ENCODE data around the gene SYNPO2.
A peak's percentile ranks its signal among the peaks of the same experiment; 100 is the strongest.
"Not testable (repeated sequence)": the region's sequence is repeated elsewhere in the genome, so short reads cannot be mapped to it uniquely, and the experiment has no call there.

Gene SYNPO2

DNA sequence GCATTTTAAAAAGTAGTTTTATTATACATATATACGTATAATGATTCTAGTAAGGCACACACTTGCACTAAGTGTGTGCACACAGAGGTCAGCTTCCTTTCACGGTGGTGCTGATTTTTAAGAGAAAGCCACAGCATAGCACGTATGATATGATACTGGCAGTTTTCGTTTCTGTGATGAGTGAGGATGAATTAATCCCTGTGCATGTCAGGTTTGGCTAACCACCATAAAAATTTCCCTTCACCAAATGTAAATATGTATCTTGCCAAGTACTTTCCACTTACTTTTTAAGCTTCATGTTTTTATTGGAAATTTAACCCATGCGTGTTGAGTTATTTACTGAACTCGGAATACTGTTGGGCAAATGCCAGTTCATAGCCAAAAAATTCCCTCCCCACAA, 84.6 kb downstream of the SYNPO2 start:
- Mint-ChIP-seq H3K9me3 (no peaks in the 10 kb centered on the region), H3K27ac (no peak overlapping the region), H3K36me3 (ENCODE audit: low read depth) (no peaks in the 10 kb centered on the region), H3K4me3 (no peak overlapping the region), H3K4me1 (peaks cover 8% of the 10 kb centered on the region), H3K27me3 (ENCODE audit: low read depth, poor library complexity) (no peaks in the 10 kb centered on the region)
- no peak for DNase-seq
- TF ChIP-seq, protein P1, sequence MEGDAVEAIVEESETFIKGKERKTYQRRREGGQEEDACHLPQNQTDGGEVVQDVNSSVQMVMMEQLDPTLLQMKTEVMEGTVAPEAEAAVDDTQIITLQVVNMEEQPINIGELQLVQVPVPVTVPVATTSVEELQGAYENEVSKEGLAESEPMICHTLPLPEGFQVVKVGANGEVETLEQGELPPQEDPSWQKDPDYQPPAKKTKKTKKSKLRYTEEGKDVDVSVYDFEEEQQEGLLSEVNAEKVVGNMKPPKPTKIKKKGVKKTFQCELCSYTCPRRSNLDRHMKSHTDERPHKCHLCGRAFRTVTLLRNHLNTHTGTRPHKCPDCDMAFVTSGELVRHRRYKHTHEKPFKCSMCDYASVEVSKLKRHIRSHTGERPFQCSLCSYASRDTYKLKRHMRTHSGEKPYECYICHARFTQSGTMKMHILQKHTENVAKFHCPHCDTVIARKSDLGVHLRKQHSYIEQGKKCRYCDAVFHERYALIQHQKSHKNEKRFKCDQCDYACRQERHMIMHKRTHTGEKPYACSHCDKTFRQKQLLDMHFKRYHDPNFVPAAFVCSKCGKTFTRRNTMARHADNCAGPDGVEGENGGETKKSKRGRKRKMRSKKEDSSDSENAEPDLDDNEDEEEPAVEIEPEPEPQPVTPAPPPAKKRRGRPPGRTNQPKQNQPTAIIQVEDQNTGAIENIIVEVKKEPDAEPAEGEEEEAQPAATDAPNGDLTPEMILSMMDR (IDR thresholded peaks at IDR 0.05), result no peak

DNA sequence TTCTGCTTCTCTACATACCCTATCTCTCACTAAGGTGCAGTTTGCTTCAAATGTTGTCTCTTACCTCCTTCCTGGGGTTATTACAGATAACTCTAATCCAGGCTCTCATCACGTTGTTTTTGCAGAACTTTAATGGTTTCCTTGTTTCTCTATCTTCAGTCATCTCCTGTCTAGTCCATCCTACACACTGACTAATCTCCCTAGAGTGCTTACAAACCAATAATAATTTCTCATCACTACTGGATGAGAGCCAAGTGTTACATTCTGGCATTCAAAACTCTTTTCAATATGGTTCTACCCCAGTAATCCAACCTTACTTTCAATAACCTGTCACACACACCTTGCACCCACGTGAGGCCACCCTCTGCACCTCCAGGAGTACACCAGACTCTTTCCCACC, 86.1 kb downstream of the SYNPO2 start:
- Mint-ChIP-seq H3K27ac (no peak overlapping the region), H3K9me3 (no peaks in the 10 kb centered on the region), H3K4me1 (no peaks in the 10 kb centered on the region), H3K4me3 (no peak overlapping the region), H3K27me3 (ENCODE audit: low read depth, poor library complexity) (no peaks in the 10 kb centered on the region), H3K36me3 (ENCODE audit: low read depth) (no peaks in the 10 kb centered on the region)
- DNase-seq, result no peak
- TF ChIP-seq, protein P1 (IDR thresholded peaks at IDR 0.05), result no peak

DNA sequence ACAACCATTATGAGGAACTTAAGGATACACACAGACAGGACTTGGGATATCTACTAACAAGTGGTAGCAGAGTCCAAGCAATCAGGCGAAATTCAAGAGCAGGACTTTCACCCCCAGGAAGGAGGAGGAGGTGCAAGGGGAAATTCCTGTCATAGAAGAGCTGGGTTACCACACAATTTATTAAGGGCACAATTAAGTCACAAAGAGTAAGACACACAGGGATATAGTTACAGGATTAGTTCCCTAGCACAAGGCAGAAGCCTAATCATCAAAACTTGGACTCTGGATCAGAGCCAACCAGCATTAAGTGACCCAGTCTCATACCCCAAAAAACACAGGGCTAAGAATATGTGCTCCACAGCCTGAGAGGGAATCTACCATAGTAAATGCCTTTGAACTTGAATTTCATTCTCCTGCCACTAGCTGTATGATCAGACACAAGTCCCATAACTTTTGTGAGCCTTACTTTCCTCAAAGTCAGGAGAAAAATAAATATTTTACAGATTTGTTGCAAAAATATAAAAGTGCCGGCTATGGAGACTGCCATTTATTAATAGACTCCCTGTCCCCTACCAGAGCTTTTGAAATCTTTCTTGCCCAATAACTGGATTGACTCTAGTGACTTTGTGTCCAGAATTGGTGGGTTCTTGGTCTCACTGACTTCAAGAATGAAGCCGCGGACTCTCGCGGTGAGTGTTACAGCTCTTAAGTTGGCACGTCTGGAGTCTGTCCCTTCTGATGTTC, 87.0 kb downstream of the SYNPO2 start:
- Mint-ChIP-seq H3K9me3 (no peaks in the 10 kb centered on the region), H3K4me1 (no peaks in the 10 kb centered on the region), H3K27me3 (ENCODE audit: low read depth, poor library complexity) (no peaks in the 10 kb centered on the region), H3K27ac (peak overlapping the region; percentile 61), H3K4me3 (no peak overlapping the region), H3K36me3 (ENCODE audit: low read depth) (no peaks in the 10 kb centered on the region)
- no peak for DNase-seq
- TF ChIP-seq, protein P1 (IDR thresholded peaks at IDR 0.05), result no peak

DNA sequence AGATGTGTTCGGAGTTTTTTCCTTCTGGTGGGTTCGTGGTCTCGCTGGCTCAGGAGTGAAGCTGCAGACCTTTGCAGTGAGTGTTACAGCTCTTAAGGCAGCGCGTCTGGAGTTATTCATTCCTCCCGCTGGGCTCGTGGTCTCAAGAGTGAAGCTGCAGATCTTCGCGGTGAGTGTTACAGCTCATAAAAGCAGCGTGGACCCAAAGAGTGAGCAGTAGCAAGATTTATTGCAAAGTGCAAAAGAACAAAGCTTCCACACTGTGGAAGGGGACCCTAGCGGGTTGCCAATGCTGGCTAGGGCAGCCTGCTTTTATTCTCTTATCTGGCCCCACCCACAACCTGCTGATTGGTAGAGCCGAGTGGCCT, 87.5 kb downstream of the SYNPO2 start:
- not testable (repeated sequence) for H3K4me1 Mint-ChIP-seq; H3K27me3 Mint-ChIP-seq (ENCODE audit: low read depth, poor library complexity); H3K4me3 Mint-ChIP-seq; H3K9me3 Mint-ChIP-seq; H3K36me3 Mint-ChIP-seq (ENCODE audit: low read depth); DNase-seq
- peak overlapping the region; percentile 61 for H3K27ac Mint-ChIP-seq

DNA sequence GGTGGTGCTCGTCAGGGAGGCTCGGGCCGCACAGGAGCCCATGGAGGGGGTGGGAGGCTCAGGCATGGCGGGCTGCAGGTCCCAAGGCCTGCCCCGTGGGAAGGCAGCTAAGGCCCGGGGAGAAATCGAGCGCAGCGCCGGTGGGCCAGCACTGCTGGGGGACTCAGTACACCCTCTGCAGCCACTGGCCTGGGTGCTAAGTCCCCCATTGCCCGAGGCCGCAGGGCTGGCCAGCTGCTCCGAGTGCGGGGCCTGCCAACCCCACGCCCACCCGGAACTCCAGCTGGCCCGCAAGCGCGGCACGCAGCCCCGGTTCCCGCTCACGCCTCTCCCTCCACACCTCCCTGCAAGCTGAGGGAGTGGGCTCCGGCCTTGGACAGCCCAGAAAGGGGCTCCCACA, 88.4 kb downstream of the SYNPO2 start:
- not testable (repeated sequence) for H3K27me3 Mint-ChIP-seq (ENCODE audit: low read depth, poor library complexity); H3K4me3 Mint-ChIP-seq; H3K27ac Mint-ChIP-seq; H3K36me3 Mint-ChIP-seq (ENCODE audit: low read depth); DNase-seq; H3K9me3 Mint-ChIP-seq; H3K4me1 Mint-ChIP-seq

DNA sequence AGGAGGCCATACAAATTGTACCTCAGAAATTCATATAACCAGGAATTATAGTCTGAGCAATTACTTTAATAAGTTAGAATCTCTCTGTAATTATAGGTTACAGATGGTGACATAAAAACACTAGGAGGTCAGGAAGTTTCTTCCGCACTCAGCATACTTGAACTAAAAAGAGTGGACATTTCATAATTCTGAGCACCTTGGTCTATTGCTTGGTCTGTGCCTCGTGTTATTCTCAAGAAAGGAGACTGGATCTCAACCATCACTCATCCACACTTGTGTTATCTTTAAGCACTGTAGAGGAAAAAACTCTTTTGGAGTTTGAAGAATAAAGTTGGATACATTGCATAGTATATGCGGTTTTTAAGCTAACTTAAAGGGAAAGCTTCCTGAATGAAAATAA, 91.1 kb downstream of the SYNPO2 start:
- TF ChIP-seq, protein P1 (IDR thresholded peaks at IDR 0.05), result no peak
- H3K4me3 Mint-ChIP-seq, result no peak overlapping the region
- no peaks in the 10 kb centered on the region for H3K4me1 Mint-ChIP-seq
- no peaks in the 10 kb centered on the region for H3K36me3 Mint-ChIP-seq (ENCODE audit: low read depth)
- H3K27me3 Mint-ChIP-seq (ENCODE audit: low read depth, poor library complexity), result peaks cover 4% of the 10 kb centered on the region
- no peak overlapping the region for H3K27ac Mint-ChIP-seq
- no peak for DNase-seq
- no peaks in the 10 kb centered on the region for H3K9me3 Mint-ChIP-seq

DNA sequence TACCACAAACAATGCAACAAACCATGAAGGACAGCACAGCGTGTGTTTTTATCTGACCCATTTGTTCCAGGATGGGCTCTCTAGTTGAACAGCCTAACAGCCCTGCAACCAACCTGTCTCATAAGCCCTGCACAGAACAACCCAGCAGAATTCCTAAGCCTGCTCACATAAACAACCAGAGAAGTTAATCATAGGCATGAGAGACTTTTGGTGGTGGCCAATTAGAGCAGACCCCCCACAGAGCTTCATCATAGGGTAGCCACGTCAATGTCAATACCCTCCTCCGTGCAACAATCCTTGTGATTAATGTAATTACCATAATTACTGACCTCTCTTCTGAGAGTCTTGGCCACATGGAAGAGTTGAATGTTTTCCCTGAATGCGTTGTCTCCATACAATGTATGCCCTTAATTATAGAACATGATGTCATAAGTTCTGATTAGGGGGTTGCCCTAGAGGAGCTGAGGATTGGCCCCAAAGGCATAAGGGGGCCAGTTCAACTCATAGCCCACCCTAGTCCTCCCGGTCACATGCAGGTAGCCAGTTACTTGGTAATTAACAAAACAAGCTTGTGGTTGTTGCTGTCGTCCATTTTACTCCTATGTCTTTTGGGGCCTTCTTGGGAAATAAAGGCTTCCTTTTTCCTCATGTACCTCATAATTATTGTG, 92.7 kb downstream of the SYNPO2 start:
- H3K4me1 Mint-ChIP-seq, result no peaks in the 10 kb centered on the region
- no peak for DNase-seq
- no peak overlapping the region for H3K27ac Mint-ChIP-seq
- H3K9me3 Mint-ChIP-seq, result no peaks in the 10 kb centered on the region
- TF ChIP-seq, protein P1 (IDR thresholded peaks at IDR 0.05), result no peak
- peaks cover 4% of the 10 kb centered on the region for H3K27me3 Mint-ChIP-seq (ENCODE audit: low read depth, poor library complexity)
- H3K36me3 Mint-ChIP-seq (ENCODE audit: low read depth), result no peaks in the 10 kb centered on the region
- no peak overlapping the region for H3K4me3 Mint-ChIP-seq

All from nephron progenitor cell (in vitro differentiated cells).